ENCODE data around the gene SDC1. TPM values are rescaled to one million over a fixed set of nuclear protein-coding genes. Genes with fewer than 3 reads are reported as not detected.

The SDC1 gene
- total and polyA plus RNA-seq, 2 of the 8 experiments (the other 6 are each of a cell fraction or from before 2014, with no cell fraction given): 45.3 to 73.3 TPM

- no peak overlapping the region for H3K14ac ChIP-seq (ENCODE audit: insufficient read length)
- H2BK120ac ChIP-seq (replicated peaks; ENCODE audit: low read depth, low read length): no peak overlapping the region
- no peak overlapping the region for H2BK5ac ChIP-seq (ENCODE audit: low read depth, low read length)
- no peaks in the 10 kb centered on the region for H3K79me1 ChIP-seq (ENCODE audit: low read depth, low read length)
- no peak overlapping the region for H3K4me2 ChIP-seq (ENCODE audit: insufficient read depth in 1 of 2, low read depth in 2 of 2, low read length in 2 of 2)
- H2AK5ac ChIP-seq (ENCODE audit: low read depth, low read length): no peak overlapping the region
- POLR2A ChIA-PET (ENCODE audit: partially characterized antibody): no interaction called here
- no peak overlapping the region for H4K8ac ChIP-seq (ENCODE audit: extremely low read depth, insufficient read depth, low read length)
- H3K79me2 ChIP-seq (ENCODE audit: control insufficient read depth in 1 of 2, insufficient read depth in 2 of 2, low read length in 2 of 2): no peaks in the 10 kb centered on the region
- H4K91ac ChIP-seq (replicated peaks; ENCODE audit: insufficient read length, low read length): no peak overlapping the region
- no peak overlapping the region for H3K9ac ChIP-seq (replicated peaks in 1 of 4; ENCODE audit: extremely low read depth in 1 of 4, low read depth in 3 of 4, low read length in 3 of 4)
- 71% methylated on average over 1 of the region's 1 CpG; no CpG with 5 or more reads in 1 of the 2 experiments for WGBS, 2 experiments (ENCODE audit: extremely low coverage in 1 of 2, insufficient coverage in 1 of 2, insufficient read length in 1 of 2, insufficient replicate concordance in 2 of 2, low coverage in 1 of 2, low lambda C conversion rate in 2 of 2, missing lambda C conversion rate in 1 of 2)
- H3K27ac ChIP-seq (ENCODE audit: low read depth, low read length): no peak overlapping the region
- no peaks in the 10 kb centered on the region for H3K36me3 ChIP-seq (ENCODE audit: control insufficient read depth in 2 of 4, insufficient read depth in 4 of 4, low read length in 3 of 4)
- no peak overlapping the region for H3K4ac ChIP-seq (replicated peaks; ENCODE audit: insufficient read length, low read depth, low read length)
- H4K20me1 ChIP-seq (replicated peaks in 1 of 2; ENCODE audit: control insufficient read depth in 1 of 2, insufficient read depth in 2 of 2, low read length in 2 of 2): no peaks in the 10 kb centered on the region
- CTCF ChIA-PET (ENCODE audit: partially characterized antibody): interaction anchor here (0.6 to 17.4 kb wide), 9 partner anchors 9 to 168 kb away, joined by 3 to 163 read pairs (median 3); no protein-coding TSS in a partner anchor
- H3K18ac ChIP-seq (ENCODE audit: extremely low read depth, low read length): no peak overlapping the region
- H2BK15ac ChIP-seq (ENCODE audit: low read length): no peak overlapping the region
- no peak overlapping the region for H2BK20ac ChIP-seq (ENCODE audit: low read length)
- H3K9me3 ChIP-seq (ENCODE audit: insufficient read depth in 2 of 2, low read depth in 1 of 2, low read length in 1 of 2): no peaks in the 10 kb centered on the region
- H3K27me3 ChIP-seq (replicated peaks in 1 of 4; ENCODE audit: control insufficient read depth in 3 of 4, extremely low read depth in 1 of 4, insufficient read depth in 3 of 4, low read length in 3 of 4): no peaks in the 10 kb centered on the region; a peak in 1 of 7 replicates
- FAIRE-seq (no peak), DNase-seq (ENCODE audit: low read depth in 1 of 2, low spot score in 2 of 2) (no peak)
- no peak overlapping the region for H2BK12ac ChIP-seq (ENCODE audit: low read depth, low read length)
- no peaks in the 10 kb centered on the region for H3K23me2 ChIP-seq (ENCODE audit: low read depth, low read length)
- no peak overlapping the region for H3K4me3 ChIP-seq (ENCODE audit: extremely low read depth in 1 of 4, insufficient read depth in 2 of 4, low read depth in 3 of 4, low read length in 4 of 4)
- peaks cover 0 to 28% (median 11%) of the 10 kb centered on the region in 4 experiments; a peak in 6 of 7 replicates for H3K4me1 ChIP-seq (replicated peaks in 1 of 4; ENCODE audit: control insufficient read depth in 3 of 4, insufficient read depth in 4 of 4, low read length in 3 of 4)
- H3K56ac ChIP-seq (replicated peaks; ENCODE audit: insufficient read length, low read depth, low read length): no peak overlapping the region
- H3K23ac ChIP-seq (ENCODE audit: insufficient read length): no peak overlapping the region
- H4K5ac ChIP-seq (ENCODE audit: insufficient read length, low read depth, low read length): no peak overlapping the region
- TF ChIP-seq RBBP5 (IDR thresholded peaks at IDR 0.05; ENCODE audit: borderline replicate concordance, low read depth, low read length) (no peak), RAD21 (IDR thresholded peaks at IDR 0.05 in 1 of 2, conservative IDR thresholded peaks at IDR 0.05 in 1 of 2; ENCODE audit: low read depth in 2 of 2, low read length in 2 of 2) (no peak), POLR2A (IDR thresholded peaks at IDR 0.05; ENCODE audit: control extremely low read depth in 1 of 2, low read depth in 2 of 2, low read length in 2 of 2) (no peak), EZH2 (IDR thresholded peaks at IDR 0.05; ENCODE audit: low read depth, low read length, severe bottlenecking) (no peak), ZNF274 (IDR thresholded peaks at IDR 0.05; ENCODE audit: borderline replicate concordance, extremely low read depth, low read length) (no peak)
- H2AFZ ChIP-seq (ENCODE audit: low read length): no peak overlapping the region
These were observed 41.6 kb downstream of the SDC1 start for GRCh38 chr2:20183373-20183772.
